ENCODE data around the gene NTSR1. TPM values are rescaled to one million over a fixed set of nuclear protein-coding genes. Genes with fewer than 3 reads are reported as not detected.

The NTSR1 gene
- total and polyA plus RNA-seq, 4 donors: 0.03 to 0.33 (median 0.08) TPM; not detected in 1

GRCh38 chr20:62688855-62689460 lies 19.7 kb upstream of the NTSR1 start:
- no peak for DNase-seq (ENCODE audit: low spot score)
- 84% methylated on average over 29 of the region's 29 CpGs for WGBS
- Histone ChIP-seq H3K9ac (ENCODE audit: low read depth in 1 of 2, low read length in 2 of 2) (no peak overlapping the region), H3K9me3 (ENCODE audit: control insufficient read depth in 4 of 4, low read length in 3 of 4) (no peaks in the 10 kb centered on the region), H3K4me3 (ENCODE audit: low read depth in 1 of 3, low read length in 3 of 3) (no peak overlapping the region), H3K27me3 (ENCODE audit: control insufficient read depth in 4 of 4, insufficient read depth in 4 of 4, low read length in 3 of 4) (peaks cover 0 to 2% (median 0%) of the 10 kb centered on the region in 4 donors), H3K4me1 (ENCODE audit: control insufficient read depth in 4 of 4, insufficient read depth in 4 of 4, low read length in 3 of 4) (peaks cover 0 to 3% (median 0%) of the 10 kb centered on the region in 4 donors), H3K27ac (ENCODE audit: low read depth in 1 of 2, low read length in 2 of 2) (no peak overlapping the region), H3K36me3 (ENCODE audit: control insufficient read depth in 4 of 4, insufficient read depth in 3 of 4, low read depth in 1 of 4, low read length in 3 of 4) (no peaks in the 10 kb centered on the region)
- no peak for TF ChIP-seq HNF4G (IDR thresholded peaks at IDR 0.05)
- no peak for TF ChIP-seq FOXA1 (IDR thresholded peaks at IDR 0.05)
- no peak for TF ChIP-seq RAD21 (IDR thresholded peaks at IDR 0.05)
- no peak for TF ChIP-seq SP1 (IDR thresholded peaks at IDR 0.05)
- no peak for TF ChIP-seq CTCF (IDR thresholded peaks at IDR 0.05; ENCODE audit: low read depth, low read length, missing input control)
- no peak for TF ChIP-seq TAF1 (conservative IDR thresholded peaks at IDR 0.05)
- TF ChIP-seq RXRA (IDR thresholded peaks at IDR 0.05): no peak
- TF ChIP-seq NR2F2 (IDR thresholded peaks at IDR 0.05): no peak
- TF ChIP-seq, protein P1, sequence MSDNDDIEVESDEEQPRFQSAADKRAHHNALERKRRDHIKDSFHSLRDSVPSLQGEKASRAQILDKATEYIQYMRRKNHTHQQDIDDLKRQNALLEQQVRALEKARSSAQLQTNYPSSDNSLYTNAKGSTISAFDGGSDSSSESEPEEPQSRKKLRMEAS (IDR thresholded peaks at IDR 0.05): no peak
- TF ChIP-seq ZBTB33 (IDR thresholded peaks at IDR 0.05): no peak
- TF ChIP-seq, protein P2, sequence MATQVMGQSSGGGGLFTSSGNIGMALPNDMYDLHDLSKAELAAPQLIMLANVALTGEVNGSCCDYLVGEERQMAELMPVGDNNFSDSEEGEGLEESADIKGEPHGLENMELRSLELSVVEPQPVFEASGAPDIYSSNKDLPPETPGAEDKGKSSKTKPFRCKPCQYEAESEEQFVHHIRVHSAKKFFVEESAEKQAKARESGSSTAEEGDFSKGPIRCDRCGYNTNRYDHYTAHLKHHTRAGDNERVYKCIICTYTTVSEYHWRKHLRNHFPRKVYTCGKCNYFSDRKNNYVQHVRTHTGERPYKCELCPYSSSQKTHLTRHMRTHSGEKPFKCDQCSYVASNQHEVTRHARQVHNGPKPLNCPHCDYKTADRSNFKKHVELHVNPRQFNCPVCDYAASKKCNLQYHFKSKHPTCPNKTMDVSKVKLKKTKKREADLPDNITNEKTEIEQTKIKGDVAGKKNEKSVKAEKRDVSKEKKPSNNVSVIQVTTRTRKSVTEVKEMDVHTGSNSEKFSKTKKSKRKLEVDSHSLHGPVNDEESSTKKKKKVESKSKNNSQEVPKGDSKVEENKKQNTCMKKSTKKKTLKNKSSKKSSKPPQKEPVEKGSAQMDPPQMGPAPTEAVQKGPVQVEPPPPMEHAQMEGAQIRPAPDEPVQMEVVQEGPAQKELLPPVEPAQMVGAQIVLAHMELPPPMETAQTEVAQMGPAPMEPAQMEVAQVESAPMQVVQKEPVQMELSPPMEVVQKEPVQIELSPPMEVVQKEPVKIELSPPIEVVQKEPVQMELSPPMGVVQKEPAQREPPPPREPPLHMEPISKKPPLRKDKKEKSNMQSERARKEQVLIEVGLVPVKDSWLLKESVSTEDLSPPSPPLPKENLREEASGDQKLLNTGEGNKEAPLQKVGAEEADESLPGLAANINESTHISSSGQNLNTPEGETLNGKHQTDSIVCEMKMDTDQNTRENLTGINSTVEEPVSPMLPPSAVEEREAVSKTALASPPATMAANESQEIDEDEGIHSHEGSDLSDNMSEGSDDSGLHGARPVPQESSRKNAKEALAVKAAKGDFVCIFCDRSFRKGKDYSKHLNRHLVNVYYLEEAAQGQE (IDR thresholded peaks at IDR 0.05): no peak
- no peak for TF ChIP-seq FOXA2 (IDR thresholded peaks at IDR 0.05)
- no peak for TF ChIP-seq YY1 (IDR thresholded peaks at IDR 0.05)
- no peak for TF ChIP-seq GABPA (IDR thresholded peaks at IDR 0.05 in 1 of 2, conservative IDR thresholded peaks at IDR 0.05 in 1 of 2)
- no peak for TF ChIP-seq HNF4A (conservative IDR thresholded peaks at IDR 0.05)
- TF ChIP-seq EGR1 (IDR thresholded peaks at IDR 0.05; ENCODE audit: low read depth in 2 of 2): no peak
- no peak for TF ChIP-seq JUND (IDR thresholded peaks at IDR 0.05)
- TF ChIP-seq, protein P3, sequence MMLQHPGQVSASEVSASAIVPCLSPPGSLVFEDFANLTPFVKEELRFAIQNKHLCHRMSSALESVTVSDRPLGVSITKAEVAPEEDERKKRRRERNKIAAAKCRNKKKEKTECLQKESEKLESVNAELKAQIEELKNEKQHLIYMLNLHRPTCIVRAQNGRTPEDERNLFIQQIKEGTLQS (IDR thresholded peaks at IDR 0.05): no peak
